Measurements from ENCODE around the gene SUGP1.

DNA sequence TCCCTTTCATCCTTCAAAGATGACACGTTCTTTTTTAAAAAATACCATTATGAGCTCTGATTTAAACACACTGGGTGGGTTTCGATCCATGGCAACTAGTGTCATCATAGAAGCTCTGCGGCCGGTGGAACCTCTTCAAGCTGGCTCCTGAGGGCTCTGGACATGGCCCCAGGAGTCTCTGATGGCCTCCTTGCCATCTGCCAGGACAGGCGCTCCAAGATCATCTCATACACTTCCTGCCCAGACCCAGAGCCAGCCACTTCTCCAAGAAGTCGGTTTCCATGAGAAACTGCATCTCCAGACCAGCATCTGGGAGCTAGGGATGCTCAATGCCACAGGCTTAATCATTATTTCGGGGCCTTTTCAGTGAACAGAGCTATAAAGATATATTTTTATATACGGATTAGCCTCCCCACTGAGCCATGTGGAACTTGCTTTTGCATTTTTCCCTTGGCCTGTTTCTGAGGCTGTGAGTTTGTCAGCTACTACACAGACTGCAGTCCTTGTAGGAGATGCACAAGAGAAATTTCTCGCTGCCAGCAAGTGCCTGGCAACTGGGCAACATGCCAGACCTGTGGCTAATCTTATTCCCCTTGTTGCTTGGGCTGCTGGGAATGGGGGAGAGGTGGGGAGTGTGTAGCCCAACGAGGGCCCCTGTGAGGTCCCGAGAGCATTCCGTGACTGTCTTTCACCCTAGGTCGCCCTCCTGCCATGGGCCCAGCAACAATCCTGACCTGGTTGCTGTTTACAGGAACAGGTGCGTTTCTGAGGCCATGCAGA is 15.9 kb downstream of the SUGP1 start:
- TF ChIP-seq EZH2 (IDR thresholded peaks at IDR 0.05; ENCODE audit: insufficient read depth, poor library complexity, severe bottlenecking) (no peak), EZH2phosphoT487 (IDR thresholded peaks at IDR 0.05; ENCODE audit: insufficient read depth, low read depth) (no peak)

All from GM23248 (cell line).